Neural progenitor cell (in vitro differentiated cells): Measurements from ENCODE around the gene AGBL4. TPM values are rescaled to one million over a fixed set of nuclear protein-coding genes. Genes with fewer than 3 reads are reported as not detected.

Source experiments
- DNase-seq: peaks from one replicate; pipeline ENCODE4 v3.0.0-alpha.2; 2016; ENCODE audit warnings: low spot score
- H2AFZ ChIP-seq: fragments of 200-600 bp; sonication (generic); replicated peaks from 2 replicates; pipeline ENCODE4 v1.6.1; 2016; ENCODE audit warnings: antibody characterized with exemption
- H3F3A ChIP-seq: fragments of 200-600 bp; sonication (generic); 2 replicates; pipeline ENCODE4 v1.6.1; 2016; ENCODE audit warnings: antibody characterized with exemption, low read depth
- H3K27ac ChIP-seq: fragments of 200-600 bp; sonication (generic); 2 replicates; pipeline ENCODE4 v1.5.1; 2016; ENCODE audit warnings: mild to moderate bottlenecking
- H3K27me3 ChIP-seq: fragments of 200-600 bp; sonication (generic); 2 replicates; pipeline ENCODE4 v1.6.1; 2016; ENCODE audit warnings: mild to moderate bottlenecking, moderate library complexity
- H3K36me3 ChIP-seq: fragments of 200-600 bp; sonication (generic); 2 replicates; pipeline ENCODE4 v1.5.1; 2016
- H3K4me1 ChIP-seq: fragments of 200-600 bp; sonication (generic); 2 replicates; pipeline ENCODE4 v1.6.1; 2016; ENCODE audit warnings: mixed run types
- H3K4me2 ChIP-seq: fragments of 200-600 bp; sonication (generic); 2 replicates; pipeline ENCODE4 v1.6.1; 2016
- H3K4me3 ChIP-seq: fragments of 200-600 bp; sonication (generic); 2 replicates; pipeline ENCODE4 v1.5.1; 2016
- H3K79me2 ChIP-seq: fragments of 200-600 bp; sonication (generic); 2 replicates; pipeline ENCODE4 v1.6.1; 2016; ENCODE audit warnings: low read depth
- H3K9ac ChIP-seq: fragments of 200-600 bp; sonication (generic); 2 replicates; pipeline ENCODE4 v1.6.1; 2016
- H3K9me3 ChIP-seq: fragments of 200-600 bp; sonication (generic); 2 replicates; pipeline ENCODE4 v1.5.1; 2016; ENCODE audit warnings: low read depth
- H4K20me1 ChIP-seq: fragments of 200-600 bp; sonication (generic); 2 replicates; pipeline ENCODE4 v1.6.1; 2016; ENCODE audit warnings: low read depth
- H3K27ac Mint-ChIP-seq: 3 replicates; pipeline ENCODE4 v1.8.0; 2021; ENCODE audit warnings: mixed read lengths
- H3K27me3 Mint-ChIP-seq: 2 replicates; pipeline ENCODE4 v1.8.0; 2022; ENCODE audit warnings: low read depth, mild to moderate bottlenecking, inconsistent platforms, moderate library complexity, mixed read lengths; ENCODE audit not compliant: insufficient read depth
- H3K36me3 Mint-ChIP-seq: 3 replicates; pipeline ENCODE4 v1.8.0; 2021; ENCODE audit warnings: mixed read lengths
- H3K4me1 Mint-ChIP-seq: 3 replicates; pipeline ENCODE4 v1.8.0; 2021; ENCODE audit warnings: mixed read lengths
- H3K4me3 Mint-ChIP-seq: 3 replicates; pipeline ENCODE4 v1.8.0; 2021; ENCODE audit warnings: mild to moderate bottlenecking, moderate library complexity, mixed read lengths
- H3K9me3 Mint-ChIP-seq: 3 replicates; pipeline ENCODE4 v1.8.0; 2020; ENCODE audit warnings: mixed read lengths
- EZH2 ChIP-seq: fragments of 200-600 bp; sonication (generic); IDR thresholded peaks from 2 replicates; pipeline ENCODE4 v1.6.1; 2017; ENCODE audit warnings: antibody characterized with exemption, mild to moderate bottlenecking, moderate library complexity
- EZH2phosphoT487 ChIP-seq: fragments of 200-600 bp; sonication (generic); IDR thresholded peaks from 2 replicates; pipeline ENCODE4 v1.6.1; 2017; ENCODE audit warnings: antibody characterized with exemption
- total RNA-seq: library from RNA; depleted of rRNA; stranded (reverse); fragments of >200 nt; gene quantifications from 2 replicates; pipeline ENCODE4 v1.2.3, GENCODE V29; 2015; ENCODE audit warnings: low replicate concordance
- TF ChIP-seq, protein P1 (sequence below): fragments of 200-600 bp; sonication (generic); IDR thresholded peaks from 2 replicates; pipeline ENCODE4 v1.5.1; 2017; ENCODE audit warnings: antibody characterized with exemption, mild to moderate bottlenecking

Gene AGBL4
- total RNA-seq, 1 donor from 2014 or later = 1.5 TPM

DNA sequence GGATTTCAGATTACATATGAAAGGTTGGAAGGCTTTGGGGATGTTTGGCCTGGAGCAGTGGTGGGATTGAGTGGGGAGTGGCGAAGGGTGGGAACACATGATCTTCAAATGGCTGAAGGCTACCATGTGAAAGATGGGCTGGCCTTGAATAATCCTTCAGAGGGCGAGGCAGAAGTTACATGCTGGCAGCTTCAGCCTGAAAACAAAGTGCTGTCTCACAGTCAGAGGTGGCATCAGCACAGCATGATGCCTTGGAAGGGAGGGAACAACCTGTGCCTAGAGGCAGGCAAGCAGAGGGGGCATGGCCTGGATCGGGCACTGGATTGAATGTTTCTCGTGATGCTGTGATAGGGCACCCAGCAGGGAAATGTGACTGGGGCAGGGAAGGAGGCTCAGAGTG lies 1377.9 kb downstream of the AGBL4 start:
- H3K4me1 Mint-ChIP-seq = peaks cover 21% of the 10 kb centered on the region
- peaks cover 13% of the 10 kb centered on the region for H4K20me1 ChIP-seq
- no peak overlapping the region for H3K9ac ChIP-seq
- no peak overlapping the region for H2AFZ ChIP-seq
- H3K79me2 ChIP-seq = no peaks in the 10 kb centered on the region
- no peaks in the 10 kb centered on the region for H3K27me3 ChIP-seq
- H3K4me3 Mint-ChIP-seq = no peak overlapping the region
- peaks cover 20% of the 10 kb centered on the region for H3F3A ChIP-seq
- no peak for DNase-seq
- no peaks in the 10 kb centered on the region for H3K36me3 ChIP-seq
- H3K9me3 ChIP-seq = no peaks in the 10 kb centered on the region
- H3K4me1 ChIP-seq = peaks cover 23% of the 10 kb centered on the region
- no peaks in the 10 kb centered on the region for H3K9me3 Mint-ChIP-seq
- H3K4me2 ChIP-seq = no peak overlapping the region
- peak overlapping the region; percentile 14 for H3K27ac Mint-ChIP-seq
- no peaks in the 10 kb centered on the region for H3K36me3 Mint-ChIP-seq
- H3K27me3 Mint-ChIP-seq = peaks cover 3% of the 10 kb centered on the region
- no peak overlapping the region for H3K4me3 ChIP-seq
- no peak overlapping the region for H3K27ac ChIP-seq
- TF ChIP-seq, protein P1, sequence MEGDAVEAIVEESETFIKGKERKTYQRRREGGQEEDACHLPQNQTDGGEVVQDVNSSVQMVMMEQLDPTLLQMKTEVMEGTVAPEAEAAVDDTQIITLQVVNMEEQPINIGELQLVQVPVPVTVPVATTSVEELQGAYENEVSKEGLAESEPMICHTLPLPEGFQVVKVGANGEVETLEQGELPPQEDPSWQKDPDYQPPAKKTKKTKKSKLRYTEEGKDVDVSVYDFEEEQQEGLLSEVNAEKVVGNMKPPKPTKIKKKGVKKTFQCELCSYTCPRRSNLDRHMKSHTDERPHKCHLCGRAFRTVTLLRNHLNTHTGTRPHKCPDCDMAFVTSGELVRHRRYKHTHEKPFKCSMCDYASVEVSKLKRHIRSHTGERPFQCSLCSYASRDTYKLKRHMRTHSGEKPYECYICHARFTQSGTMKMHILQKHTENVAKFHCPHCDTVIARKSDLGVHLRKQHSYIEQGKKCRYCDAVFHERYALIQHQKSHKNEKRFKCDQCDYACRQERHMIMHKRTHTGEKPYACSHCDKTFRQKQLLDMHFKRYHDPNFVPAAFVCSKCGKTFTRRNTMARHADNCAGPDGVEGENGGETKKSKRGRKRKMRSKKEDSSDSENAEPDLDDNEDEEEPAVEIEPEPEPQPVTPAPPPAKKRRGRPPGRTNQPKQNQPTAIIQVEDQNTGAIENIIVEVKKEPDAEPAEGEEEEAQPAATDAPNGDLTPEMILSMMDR = no peak
- TF ChIP-seq EZH2phosphoT487 (no peak), EZH2 (no peak)

DNA sequence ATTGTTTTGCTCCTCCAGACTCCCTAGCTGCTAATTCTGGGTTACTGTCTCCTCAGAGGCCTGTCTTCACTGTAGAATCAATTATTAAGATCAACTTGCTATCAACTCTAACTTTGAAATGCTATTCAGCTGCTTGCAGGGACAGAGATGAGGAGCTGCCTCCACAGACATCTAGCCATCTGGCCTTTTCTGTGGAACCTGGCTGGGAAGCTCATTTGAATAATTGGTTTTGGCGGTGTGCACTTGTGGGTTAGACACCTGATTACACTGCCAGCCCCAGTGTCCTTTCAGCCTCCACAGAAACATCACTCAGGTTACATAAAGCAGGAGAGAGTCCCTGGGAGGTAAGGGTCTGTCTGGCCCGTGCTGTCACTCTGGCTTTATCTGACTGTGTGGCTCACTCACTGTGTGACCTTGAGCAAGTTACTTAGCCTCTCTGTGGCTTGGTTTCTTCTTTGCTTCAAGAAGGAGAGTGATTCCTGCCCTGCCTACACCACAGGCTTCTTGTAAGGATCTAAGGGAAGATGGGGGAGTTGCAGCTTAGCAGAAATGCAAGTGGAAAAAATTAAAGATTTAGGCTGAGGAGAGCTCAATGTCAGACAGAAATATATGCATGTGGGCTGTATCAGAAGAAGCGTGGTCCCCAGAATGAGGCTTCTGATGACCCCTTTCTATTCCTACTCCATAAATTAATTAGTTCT lies 1378.7 kb downstream of the AGBL4 start:
- Histone ChIP-seq H3K4me1 (peaks cover 23% of the 10 kb centered on the region), H3K27me3 (no peaks in the 10 kb centered on the region), H3K79me2 (no peaks in the 10 kb centered on the region), H3F3A (peaks cover 20% of the 10 kb centered on the region), H3K9ac (no peak overlapping the region), H2AFZ (no peak overlapping the region), H3K4me3 (peak overlapping the region; percentile 28), H3K36me3 (no peaks in the 10 kb centered on the region), H3K27ac (peak overlapping the region; percentile 38), H3K9me3 (no peaks in the 10 kb centered on the region), H4K20me1 (peaks cover 13% of the 10 kb centered on the region), H3K4me2 (peak overlapping the region; percentile 68)
- H3K4me3 Mint-ChIP-seq = no peak overlapping the region
- H3K9me3 Mint-ChIP-seq = no peaks in the 10 kb centered on the region
- H3K4me1 Mint-ChIP-seq = peaks cover 21% of the 10 kb centered on the region
- peaks cover 3% of the 10 kb centered on the region for H3K27me3 Mint-ChIP-seq
- TF ChIP-seq, protein P1 = no peak
- TF ChIP-seq EZH2phosphoT487 = no peak
- TF ChIP-seq EZH2 = no peak
- DNase-seq = peak; percentile 22
- no peak overlapping the region for H3K27ac Mint-ChIP-seq
- H3K36me3 Mint-ChIP-seq = no peaks in the 10 kb centered on the region

DNA sequence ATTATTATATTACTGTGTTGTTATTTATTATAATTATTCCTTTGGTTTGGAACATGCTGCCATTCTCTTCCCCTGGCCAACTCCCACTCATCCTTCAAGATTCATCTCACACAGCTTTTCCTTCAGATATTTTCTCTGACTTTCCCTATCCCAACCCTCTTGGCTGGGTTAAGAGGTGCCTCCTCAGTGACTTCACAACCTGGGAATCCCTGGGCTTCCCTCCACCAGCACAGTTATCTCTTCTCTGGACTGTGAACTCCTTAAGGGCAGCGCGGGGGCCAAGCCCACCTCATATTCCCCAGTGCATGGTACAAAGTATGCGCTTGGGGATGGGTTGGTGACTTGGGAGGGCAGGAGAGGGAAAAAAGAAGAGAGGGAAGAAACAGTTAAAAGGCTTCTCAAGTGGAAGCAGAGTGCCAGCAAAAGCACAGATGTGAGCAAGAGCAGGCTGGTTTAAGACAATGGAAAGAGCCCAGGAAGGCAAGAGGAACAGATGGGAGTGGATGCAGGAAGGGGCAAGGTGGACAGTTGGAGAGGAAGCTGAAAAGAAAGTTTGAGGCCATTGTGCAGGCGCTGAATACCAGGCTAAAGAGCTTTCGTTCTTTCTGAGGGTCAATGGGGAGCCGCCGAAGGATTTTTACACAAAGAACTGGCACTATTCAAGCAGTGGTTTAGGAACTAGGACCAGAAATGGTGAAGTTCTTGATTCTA lies 1379.4 kb downstream of the AGBL4 start:
- peak overlapping the region; percentile 45 for H3K27ac Mint-ChIP-seq
- no peaks in the 10 kb centered on the region for H3K9me3 Mint-ChIP-seq
- peaks cover 3% of the 10 kb centered on the region for H3K27me3 Mint-ChIP-seq
- Histone ChIP-seq H4K20me1 (peaks cover 13% of the 10 kb centered on the region), H3K4me3 (peak overlapping the region; percentile 28), H3K27me3 (no peaks in the 10 kb centered on the region), H3K9me3 (no peaks in the 10 kb centered on the region), H2AFZ (no peak overlapping the region), H3K9ac (no peak overlapping the region), H3K79me2 (no peaks in the 10 kb centered on the region), H3K4me2 (peak overlapping the region; percentile 68), H3F3A (peaks cover 20% of the 10 kb centered on the region), H3K4me1 (peaks cover 23% of the 10 kb centered on the region), H3K36me3 (no peaks in the 10 kb centered on the region), H3K27ac (peak overlapping the region; percentile 38)
- no peaks in the 10 kb centered on the region for H3K36me3 Mint-ChIP-seq
- H3K4me1 Mint-ChIP-seq = peaks cover 21% of the 10 kb centered on the region
- no peak overlapping the region for H3K4me3 Mint-ChIP-seq
- TF ChIP-seq EZH2 (no peak), EZH2phosphoT487 (no peak)
- TF ChIP-seq, protein P1 = no peak
- peak; percentile 70 for DNase-seq
